ENCODE measurements around the gene NMT2. TPM values are rescaled to one million over a fixed set of nuclear protein-coding genes. Genes with fewer than 3 reads are reported as not detected.

NMT2 gene
- polyA plus RNA-seq, 1 donor = 15.5 TPM

DNA sequence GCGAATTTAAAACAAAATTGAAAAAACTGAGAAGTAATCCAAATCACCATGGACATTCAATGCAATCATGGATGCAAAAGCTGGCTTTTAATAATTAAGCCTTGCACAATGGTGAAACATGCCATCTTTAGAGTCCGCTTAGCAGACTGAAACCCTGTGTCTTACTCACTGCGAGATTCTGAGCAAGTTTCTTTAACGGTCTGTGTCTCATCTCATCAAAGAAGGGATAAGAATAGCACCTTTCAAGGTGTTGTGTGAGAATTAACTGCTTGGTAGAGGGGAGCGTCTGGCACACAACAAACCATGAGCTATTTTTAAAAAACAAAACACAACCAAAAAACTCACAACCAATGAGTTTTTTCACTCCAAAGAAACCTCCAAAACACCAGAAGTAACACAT is 101.3 kb downstream of the NMT2 start:
- H3K27ac ChIP-seq (ENCODE audit: low read length) = no peak overlapping the region
- no peaks in the 10 kb centered on the region for H3K27me3 ChIP-seq (ENCODE audit: control insufficient read depth, insufficient read depth, low read length)
- DNase-seq = no peak
- WGBS (ENCODE audit: insufficient coverage, low lambda C conversion rate) = no CpG with 5 or more reads among the region's 5 CpGs
- H3K9me3 ChIP-seq (ENCODE audit: control insufficient read depth, low read depth, low read length) = peaks cover 2% of the 10 kb centered on the region
- H3K4me1 ChIP-seq (ENCODE audit: control insufficient read depth, insufficient read depth, low read length) = no peaks in the 10 kb centered on the region
- no peaks in the 10 kb centered on the region for H3K36me3 ChIP-seq (ENCODE audit: control insufficient read depth, insufficient read depth, low read length)
- no peak overlapping the region for H3K4me3 ChIP-seq (ENCODE audit: low read length)

DNA sequence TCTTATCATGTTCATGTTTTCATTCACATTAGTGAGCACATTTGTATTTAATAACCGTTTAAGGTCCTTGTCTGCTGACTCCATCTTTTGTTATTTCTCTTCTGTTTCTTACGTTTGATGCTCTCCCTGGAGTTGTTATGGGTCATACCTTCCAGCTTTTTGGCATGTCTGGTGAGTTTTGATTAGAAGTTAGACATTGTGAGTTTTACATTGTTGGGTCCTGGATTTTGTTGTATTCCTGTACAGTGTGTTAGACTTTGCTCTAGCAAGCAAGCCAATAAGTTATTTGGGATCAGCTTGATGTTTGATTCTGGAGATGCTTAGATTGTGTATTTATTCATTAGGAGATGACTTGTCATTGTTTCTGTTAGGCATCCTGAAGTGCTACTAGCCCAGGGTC is 107.9 kb downstream of the NMT2 start:
- Histone ChIP-seq H3K36me3 (ENCODE audit: control insufficient read depth, insufficient read depth, low read length) (no peaks in the 10 kb centered on the region), H3K27ac (ENCODE audit: low read length) (no peak overlapping the region), H3K4me1 (ENCODE audit: control insufficient read depth, insufficient read depth, low read length) (no peaks in the 10 kb centered on the region), H3K9me3 (ENCODE audit: control insufficient read depth, low read depth, low read length) (peaks cover 5% of the 10 kb centered on the region), H3K4me3 (ENCODE audit: low read length) (no peak overlapping the region), H3K27me3 (ENCODE audit: control insufficient read depth, insufficient read depth, low read length) (no peaks in the 10 kb centered on the region)
- DNase-seq = no peak
- 93% methylated on average over 2 of the region's 2 CpGs for WGBS (ENCODE audit: insufficient coverage, low lambda C conversion rate)

DNA sequence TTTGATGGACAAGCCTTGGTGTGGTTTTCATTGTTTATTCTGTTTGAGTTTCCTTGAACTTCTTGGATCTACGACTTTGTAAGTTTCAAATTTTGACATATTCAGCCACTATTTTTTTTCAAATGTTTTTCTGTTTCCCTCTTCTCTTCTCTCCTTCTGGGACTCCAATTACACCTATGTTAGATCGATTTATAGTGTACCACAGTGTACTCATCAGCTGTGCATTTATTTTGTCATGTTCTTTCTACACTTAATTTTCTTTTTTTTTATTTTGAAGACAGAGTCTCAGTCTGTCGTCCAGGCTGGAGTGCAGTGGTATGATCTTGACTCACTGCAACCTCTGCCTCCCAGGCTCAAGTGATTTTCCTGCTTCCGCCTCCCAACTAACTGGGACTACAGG is 108.6 kb downstream of the NMT2 start:
- Histone ChIP-seq H3K9me3 (ENCODE audit: control insufficient read depth, low read depth, low read length) (peaks cover 5% of the 10 kb centered on the region), H3K4me1 (ENCODE audit: control insufficient read depth, insufficient read depth, low read length) (no peaks in the 10 kb centered on the region), H3K27me3 (ENCODE audit: control insufficient read depth, insufficient read depth, low read length) (no peaks in the 10 kb centered on the region), H3K4me3 (ENCODE audit: low read length) (no peak overlapping the region), H3K27ac (ENCODE audit: low read length) (no peak overlapping the region), H3K36me3 (ENCODE audit: control insufficient read depth, insufficient read depth, low read length) (no peaks in the 10 kb centered on the region)
- DNase-seq = no peak
- 92% methylated on average over 2 of the region's 4 CpGs for WGBS (ENCODE audit: insufficient coverage, low lambda C conversion rate)

DNA sequence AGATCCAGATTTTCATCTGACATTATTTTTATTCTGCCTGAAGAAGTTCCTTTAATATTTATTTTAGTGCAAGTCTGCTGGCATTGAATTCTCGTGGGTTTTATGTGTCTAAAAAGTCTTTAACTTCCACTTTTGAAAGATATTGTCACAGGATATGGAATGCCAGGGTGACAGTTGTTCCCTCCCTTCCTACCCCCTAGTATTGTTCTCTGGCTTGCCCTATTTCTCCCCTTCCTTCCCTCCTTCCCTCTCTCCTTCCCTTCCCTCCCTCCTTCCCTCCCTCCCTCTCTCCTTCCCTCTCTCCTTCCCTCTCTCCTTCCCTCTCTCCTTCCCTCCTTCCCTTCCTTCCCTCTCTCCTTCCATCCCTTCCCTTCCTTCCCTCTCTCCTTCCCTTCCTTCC is 109.8 kb downstream of the NMT2 start:
- DNase-seq = no peak
- no CpG with 5 or more reads among the region's 1 CpG for WGBS (ENCODE audit: insufficient coverage, low lambda C conversion rate)
- no peaks in the 10 kb centered on the region for H3K4me1 ChIP-seq (ENCODE audit: control insufficient read depth, insufficient read depth, low read length)
- H3K27ac ChIP-seq (ENCODE audit: low read length) = no peak overlapping the region
- no peak overlapping the region for H3K4me3 ChIP-seq (ENCODE audit: low read length)
- H3K36me3 ChIP-seq (ENCODE audit: control insufficient read depth, insufficient read depth, low read length) = no peaks in the 10 kb centered on the region
- no peaks in the 10 kb centered on the region for H3K27me3 ChIP-seq (ENCODE audit: control insufficient read depth, insufficient read depth, low read length)
- H3K9me3 ChIP-seq (ENCODE audit: control insufficient read depth, low read depth, low read length) = peaks cover 5% of the 10 kb centered on the region

Other genes starting within 250 kb of the NMT2 start
- 11.3 TPM for gene DCLRE1C, start 214.6 kb downstream of the NMT2 start, polyA plus RNA-seq
- 0.33 TPM for gene MEIG1, start 209.3 kb downstream of the NMT2 start, polyA plus RNA-seq
- gene OLAH, start 124.8 kb downstream of the NMT2 start, polyA plus RNA-seq = not detected
- gene ACBD7, start 79.9 kb downstream of the NMT2 start, polyA plus RNA-seq = 2.2 TPM
- 30.2 TPM for gene RPP38, start 71.3 kb downstream of the NMT2 start, polyA plus RNA-seq
- gene FAM171A1, start 202.6 kb upstream of the NMT2 start, polyA plus RNA-seq = 25.4 TPM